Measurements from ENCODE around the gene BTBD2. TPM values are rescaled to one million over a fixed set of nuclear protein-coding genes. Genes with fewer than 3 reads are reported as not detected.

Gene BTBD2
- total RNA-seq, 1 donor from 2014 or later = 118 TPM

DNA sequence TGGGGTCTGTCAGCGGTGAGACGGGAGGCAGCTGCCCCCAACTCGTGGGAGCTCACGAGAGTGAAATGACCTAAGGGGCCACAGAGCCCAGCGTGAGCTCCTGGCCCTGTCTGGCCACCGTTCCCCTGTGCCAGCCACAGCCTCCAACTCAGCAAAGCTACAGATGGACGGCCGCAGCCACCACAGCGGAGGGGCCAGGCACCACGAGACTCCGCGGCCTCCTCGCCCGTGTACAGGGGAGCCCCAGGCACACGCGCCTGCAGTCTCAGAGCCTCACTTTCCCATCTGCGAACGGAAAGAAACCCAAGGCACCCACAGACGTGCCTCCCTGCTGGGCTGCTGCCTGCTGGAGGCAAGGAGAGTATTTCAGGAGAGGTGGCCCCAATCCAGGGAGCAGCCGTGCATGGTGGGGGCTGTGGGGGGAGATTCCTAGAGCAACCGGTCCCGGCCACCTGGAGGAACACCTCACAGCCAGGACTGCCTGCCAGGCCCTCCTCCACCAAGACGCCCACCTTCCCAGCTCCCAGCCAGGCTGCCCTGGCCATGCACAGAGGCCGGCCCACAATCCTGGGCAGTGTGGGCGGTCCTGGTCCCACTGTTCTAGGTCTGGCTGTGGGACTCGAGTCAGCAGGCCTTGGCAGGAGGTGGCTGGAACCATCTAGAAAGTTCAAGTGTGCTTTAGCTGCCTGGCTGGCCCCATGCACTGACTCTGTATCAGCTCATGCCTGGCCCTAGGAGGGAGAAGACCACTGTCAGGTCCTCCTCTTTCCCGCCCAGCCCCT lies 33.6 kb upstream of the BTBD2 start:
- no peaks in the 10 kb centered on the region for H3K36me3 Mint-ChIP-seq
- H3K4me1 Mint-ChIP-seq (ENCODE audit: unreplicated experiment) = no peaks in the 10 kb centered on the region
- H3K4me3 Mint-ChIP-seq = peak overlapping the region; percentile 90
- no peak for DNase-seq (ENCODE audit: extremely low spot score, unreplicated experiment)
- H3K27ac Mint-ChIP-seq = peak overlapping the region; percentile 76
- TF ChIP-seq, protein P1, sequence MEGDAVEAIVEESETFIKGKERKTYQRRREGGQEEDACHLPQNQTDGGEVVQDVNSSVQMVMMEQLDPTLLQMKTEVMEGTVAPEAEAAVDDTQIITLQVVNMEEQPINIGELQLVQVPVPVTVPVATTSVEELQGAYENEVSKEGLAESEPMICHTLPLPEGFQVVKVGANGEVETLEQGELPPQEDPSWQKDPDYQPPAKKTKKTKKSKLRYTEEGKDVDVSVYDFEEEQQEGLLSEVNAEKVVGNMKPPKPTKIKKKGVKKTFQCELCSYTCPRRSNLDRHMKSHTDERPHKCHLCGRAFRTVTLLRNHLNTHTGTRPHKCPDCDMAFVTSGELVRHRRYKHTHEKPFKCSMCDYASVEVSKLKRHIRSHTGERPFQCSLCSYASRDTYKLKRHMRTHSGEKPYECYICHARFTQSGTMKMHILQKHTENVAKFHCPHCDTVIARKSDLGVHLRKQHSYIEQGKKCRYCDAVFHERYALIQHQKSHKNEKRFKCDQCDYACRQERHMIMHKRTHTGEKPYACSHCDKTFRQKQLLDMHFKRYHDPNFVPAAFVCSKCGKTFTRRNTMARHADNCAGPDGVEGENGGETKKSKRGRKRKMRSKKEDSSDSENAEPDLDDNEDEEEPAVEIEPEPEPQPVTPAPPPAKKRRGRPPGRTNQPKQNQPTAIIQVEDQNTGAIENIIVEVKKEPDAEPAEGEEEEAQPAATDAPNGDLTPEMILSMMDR (conservative IDR thresholded peaks at IDR 0.05) = no peak
- H3K27me3 Mint-ChIP-seq = no peaks in the 10 kb centered on the region
- no peaks in the 10 kb centered on the region for H3K9me3 Mint-ChIP-seq

DNA sequence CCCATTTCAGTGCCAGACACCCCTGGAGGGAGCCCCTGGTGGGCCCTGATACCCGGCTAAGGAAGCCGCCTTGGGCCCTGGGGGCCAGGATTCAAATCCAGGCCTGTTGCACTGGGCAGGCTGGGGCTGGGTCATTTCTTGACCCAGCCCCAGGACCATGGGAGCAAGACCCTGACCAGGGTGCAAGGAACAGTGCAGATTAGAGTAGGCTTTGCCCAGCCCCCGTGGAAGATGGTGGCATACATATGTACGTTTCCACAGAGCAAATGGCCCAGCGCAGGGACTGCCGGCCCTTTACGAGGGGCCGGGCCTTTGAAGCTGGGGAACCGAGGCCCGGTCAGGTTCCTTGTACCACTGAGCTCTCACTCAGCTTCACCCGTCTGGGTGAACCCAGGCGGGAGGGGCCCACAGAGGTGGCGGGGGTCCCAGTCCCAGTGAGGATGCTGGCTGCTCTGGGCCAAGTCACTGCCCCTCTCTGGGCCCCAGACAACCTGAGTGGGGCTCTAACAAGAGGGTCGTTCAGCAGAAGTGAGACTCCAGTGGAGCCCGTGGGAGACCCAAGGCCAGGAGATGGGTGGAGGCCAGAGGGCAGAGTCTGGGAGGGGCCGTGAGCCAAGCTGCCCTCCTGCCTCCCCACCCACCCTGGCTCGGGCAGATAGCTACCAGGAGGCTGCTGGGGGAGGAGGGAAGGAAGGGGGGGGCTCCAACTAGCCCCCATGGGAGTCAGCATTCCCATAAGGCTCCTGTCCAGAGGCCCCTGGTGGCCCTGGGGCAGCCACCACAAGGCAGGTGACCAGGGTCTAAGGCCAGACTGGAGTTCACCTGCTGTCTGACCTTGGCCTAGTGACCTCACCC lies 32.8 kb upstream of the BTBD2 start:
- H3K9me3 Mint-ChIP-seq = no peaks in the 10 kb centered on the region
- TF ChIP-seq, protein P1 (conservative IDR thresholded peaks at IDR 0.05) = no peak
- DNase-seq (ENCODE audit: extremely low spot score, unreplicated experiment) = no peak
- no peak overlapping the region for H3K27ac Mint-ChIP-seq
- H3K36me3 Mint-ChIP-seq = no peaks in the 10 kb centered on the region
- no peaks in the 10 kb centered on the region for H3K4me1 Mint-ChIP-seq (ENCODE audit: unreplicated experiment)
- H3K27me3 Mint-ChIP-seq = no peaks in the 10 kb centered on the region
- H3K4me3 Mint-ChIP-seq = peak overlapping the region; percentile 68

DNA sequence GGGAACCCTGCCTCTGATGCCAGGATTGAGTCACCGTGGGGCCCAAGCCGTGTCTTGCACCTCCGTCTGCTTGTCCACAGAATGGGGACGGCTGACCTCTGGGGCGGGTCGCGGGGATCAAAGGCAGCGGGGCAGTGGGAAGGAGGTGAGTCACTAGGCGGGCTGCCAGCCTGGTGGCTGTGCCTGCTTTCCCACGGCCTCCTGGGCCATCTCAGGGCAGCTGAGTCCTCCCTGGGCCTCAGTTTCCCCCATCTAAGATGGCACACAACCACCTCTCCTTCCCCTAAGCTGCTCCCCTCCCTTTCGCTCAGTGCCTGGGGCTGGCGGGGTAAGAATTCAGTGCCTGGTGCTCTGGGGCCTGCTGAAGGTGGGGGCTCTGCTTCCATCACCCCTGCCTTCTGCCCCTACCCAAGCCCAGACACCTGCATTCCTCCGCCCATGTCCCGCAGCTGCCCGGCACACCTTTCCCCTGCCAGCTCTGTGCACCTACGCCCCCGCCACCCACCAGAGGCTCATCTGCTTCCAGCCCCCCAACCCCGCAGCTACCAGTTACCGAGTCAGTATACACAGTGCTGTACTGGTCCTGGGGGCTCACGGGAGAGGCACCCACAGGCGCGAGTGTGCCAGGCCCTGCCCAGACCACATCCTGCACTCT lies 32.1 kb upstream of the BTBD2 start:
- TF ChIP-seq, protein P1 (conservative IDR thresholded peaks at IDR 0.05) = no peak

DNA sequence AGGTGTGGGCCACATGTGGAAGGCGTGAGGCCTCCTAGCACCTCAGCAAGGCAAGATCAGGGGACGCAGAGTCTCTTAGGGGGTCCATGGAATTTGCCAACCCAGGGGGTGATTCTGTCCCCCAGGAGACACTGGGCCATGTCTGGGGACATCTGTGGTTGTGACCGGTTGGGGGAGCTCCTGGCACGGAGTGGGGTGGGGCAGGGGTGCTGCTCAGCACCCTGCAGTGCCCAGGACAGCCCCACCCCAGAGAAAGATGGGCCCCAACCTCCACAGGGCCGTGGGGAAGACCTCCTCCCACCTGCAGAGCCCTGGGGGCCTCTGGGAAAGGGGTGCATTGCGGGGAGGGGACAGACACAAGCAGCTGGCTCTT lies 31.5 kb upstream of the BTBD2 start:
- H3K4me3 Mint-ChIP-seq = no peak overlapping the region
- no peaks in the 10 kb centered on the region for H3K36me3 Mint-ChIP-seq
- H3K27me3 Mint-ChIP-seq = no peaks in the 10 kb centered on the region
- no peaks in the 10 kb centered on the region for H3K9me3 Mint-ChIP-seq
- H3K27ac Mint-ChIP-seq = no peak overlapping the region
- DNase-seq (ENCODE audit: extremely low spot score, unreplicated experiment) = no peak
- TF ChIP-seq, protein P1 (conservative IDR thresholded peaks at IDR 0.05) = no peak
- no peaks in the 10 kb centered on the region for H3K4me1 Mint-ChIP-seq (ENCODE audit: unreplicated experiment)

More for the DNA sequence above, 32.1 kb upstream of the BTBD2 start:
- no peak overlapping the region for H3K4me3 Mint-ChIP-seq
- no peak overlapping the region for H3K27ac Mint-ChIP-seq
- H3K27me3 Mint-ChIP-seq = no peaks in the 10 kb centered on the region
- no peaks in the 10 kb centered on the region for H3K36me3 Mint-ChIP-seq
- H3K4me1 Mint-ChIP-seq (ENCODE audit: unreplicated experiment) = no peaks in the 10 kb centered on the region
- H3K9me3 Mint-ChIP-seq = no peaks in the 10 kb centered on the region
- DNase-seq (ENCODE audit: extremely low spot score, unreplicated experiment) = no peak

DNA sequence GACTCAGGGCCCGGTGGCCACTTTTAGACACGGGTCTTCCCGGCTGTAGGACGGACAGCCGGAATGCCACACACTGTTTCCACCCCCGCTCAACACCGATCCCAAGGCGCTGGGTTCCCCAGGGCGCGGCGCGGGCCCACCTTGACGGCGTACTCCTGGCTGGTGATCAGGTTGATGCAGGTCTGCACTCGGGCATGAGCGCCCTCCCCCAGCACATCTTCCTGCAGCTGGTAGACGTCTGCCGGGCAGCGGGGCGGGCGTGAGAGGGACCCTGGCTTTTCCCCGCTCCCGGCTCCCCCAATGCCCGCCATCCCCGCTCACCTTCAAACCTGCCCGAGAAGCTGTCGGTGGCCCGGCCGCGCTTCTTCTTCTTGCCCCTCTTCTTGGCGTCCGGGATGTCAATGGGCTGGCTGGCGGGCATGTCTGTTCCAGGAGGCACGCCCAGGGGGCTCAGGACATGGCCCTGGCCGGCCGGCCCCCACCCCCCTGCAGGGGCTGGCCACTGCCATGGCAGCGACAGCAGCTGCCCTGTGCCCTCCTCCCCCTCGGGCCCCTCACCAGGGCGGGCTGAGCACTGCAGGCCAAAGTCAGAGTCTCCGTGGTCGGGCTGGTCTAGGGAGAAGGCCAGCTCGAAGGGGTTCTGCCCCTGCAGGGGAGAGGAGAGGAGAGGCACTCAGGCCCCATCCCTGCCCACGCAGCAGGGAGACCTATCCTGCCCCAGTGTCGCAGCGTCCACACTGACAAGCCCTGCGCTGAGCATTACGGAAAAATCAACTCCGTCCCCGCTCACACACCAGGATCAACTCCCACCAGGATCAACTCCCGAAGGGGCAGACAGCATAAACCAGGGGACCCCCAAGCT lies 30.8 kb upstream of the BTBD2 start:
- H3K27me3 Mint-ChIP-seq = no peaks in the 10 kb centered on the region
- H3K27ac Mint-ChIP-seq = no peak overlapping the region
- H3K36me3 Mint-ChIP-seq = no peaks in the 10 kb centered on the region
- TF ChIP-seq, protein P1 (conservative IDR thresholded peaks at IDR 0.05) = no peak
- DNase-seq (ENCODE audit: extremely low spot score, unreplicated experiment) = no peak
- no peak overlapping the region for H3K4me3 Mint-ChIP-seq
- H3K4me1 Mint-ChIP-seq (ENCODE audit: unreplicated experiment) = no peaks in the 10 kb centered on the region
- no peaks in the 10 kb centered on the region for H3K9me3 Mint-ChIP-seq
